Choroid plexus epithelial cell (primary cell): ENCODE results near the gene TPK1.

ENCODE experiments used
- DNase-seq: peaks from one replicate; pipeline ENCODE4 v3.0.0-alpha.2; 2010; ENCODE audit warnings: low read depth
- H3K4me3 ChIP-seq: 2 replicates; pipeline ENCODE4 v1.5.1; 2011; ENCODE audit warnings: low read depth, mild to moderate bottlenecking, control low read depth, low read length, moderate library complexity
- TF ChIP-seq, protein P1 (sequence below): conservative IDR thresholded peaks from 2 replicates; pipeline ENCODE4 v1.5.1; 2011; ENCODE audit warnings: low read depth, mild to moderate bottlenecking, control low read depth, inconsistent platforms, low read length, moderate library complexity

TPK1 gene

DNA sequence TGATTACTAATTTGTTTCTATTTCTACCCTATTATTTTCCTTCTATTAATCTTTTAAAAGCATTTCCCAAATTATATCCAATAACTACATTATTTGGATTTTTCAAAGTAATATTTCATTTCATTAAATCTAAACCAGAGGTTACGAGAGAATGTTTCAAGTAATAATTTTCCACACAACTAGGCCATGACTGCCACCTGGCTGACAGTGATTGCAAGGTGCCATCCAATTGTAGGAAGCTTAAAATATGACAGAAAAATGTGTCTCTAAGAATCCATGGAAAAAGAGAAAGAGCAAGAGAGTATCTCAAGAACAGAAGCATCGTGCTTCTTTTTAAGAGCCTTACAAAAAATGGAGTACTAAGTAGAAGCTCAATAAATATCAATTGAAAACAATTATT, 48.7 kb downstream of the TPK1 start:
- DNase-seq = peak; percentile 13
- TF ChIP-seq, protein P1, sequence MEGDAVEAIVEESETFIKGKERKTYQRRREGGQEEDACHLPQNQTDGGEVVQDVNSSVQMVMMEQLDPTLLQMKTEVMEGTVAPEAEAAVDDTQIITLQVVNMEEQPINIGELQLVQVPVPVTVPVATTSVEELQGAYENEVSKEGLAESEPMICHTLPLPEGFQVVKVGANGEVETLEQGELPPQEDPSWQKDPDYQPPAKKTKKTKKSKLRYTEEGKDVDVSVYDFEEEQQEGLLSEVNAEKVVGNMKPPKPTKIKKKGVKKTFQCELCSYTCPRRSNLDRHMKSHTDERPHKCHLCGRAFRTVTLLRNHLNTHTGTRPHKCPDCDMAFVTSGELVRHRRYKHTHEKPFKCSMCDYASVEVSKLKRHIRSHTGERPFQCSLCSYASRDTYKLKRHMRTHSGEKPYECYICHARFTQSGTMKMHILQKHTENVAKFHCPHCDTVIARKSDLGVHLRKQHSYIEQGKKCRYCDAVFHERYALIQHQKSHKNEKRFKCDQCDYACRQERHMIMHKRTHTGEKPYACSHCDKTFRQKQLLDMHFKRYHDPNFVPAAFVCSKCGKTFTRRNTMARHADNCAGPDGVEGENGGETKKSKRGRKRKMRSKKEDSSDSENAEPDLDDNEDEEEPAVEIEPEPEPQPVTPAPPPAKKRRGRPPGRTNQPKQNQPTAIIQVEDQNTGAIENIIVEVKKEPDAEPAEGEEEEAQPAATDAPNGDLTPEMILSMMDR = peak; percentile 35
- H3K4me3 ChIP-seq = no peak overlapping the region

DNA sequence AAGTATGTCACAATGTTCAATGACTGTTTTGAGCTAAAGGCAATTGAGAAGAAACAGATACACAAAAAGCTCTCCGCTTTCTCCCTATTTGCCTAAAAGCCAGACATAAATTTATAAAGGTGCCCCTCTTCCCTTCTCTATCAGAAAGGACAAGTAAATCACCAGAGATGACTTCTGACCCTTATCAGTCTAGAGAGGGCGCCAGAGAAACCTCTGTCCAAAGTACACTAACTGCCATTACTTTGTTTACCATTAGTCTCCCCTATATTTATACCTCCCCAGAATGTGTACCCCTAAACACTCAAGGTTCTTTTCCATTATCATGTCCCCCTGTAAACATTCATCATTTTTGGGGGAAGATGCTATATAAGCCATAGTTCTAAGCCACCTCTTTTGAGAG, 49.3 kb downstream of the TPK1 start:
- TF ChIP-seq, protein P1 = no peak
- peak; percentile 4 for DNase-seq
- no peak overlapping the region for H3K4me3 ChIP-seq

DNA sequence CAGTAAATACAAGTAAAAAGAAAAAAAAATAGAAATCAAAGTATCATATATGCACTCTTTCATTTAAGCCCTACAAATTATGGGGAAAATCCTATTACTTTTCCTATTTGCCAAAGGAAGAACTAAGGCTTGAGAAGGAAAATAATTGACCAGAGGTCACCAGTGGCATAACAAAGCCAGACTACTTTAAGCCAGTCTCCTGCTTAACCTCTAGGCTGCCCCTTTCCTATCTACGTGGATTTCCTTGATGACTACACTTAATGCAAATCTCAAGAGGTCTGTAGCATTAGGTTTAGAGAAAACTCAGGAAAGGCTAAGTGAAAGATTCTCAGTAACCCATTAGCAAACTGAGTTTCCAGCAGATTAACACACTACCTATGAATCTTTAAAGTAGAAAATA, 49.8 kb downstream of the TPK1 start:
- DNase-seq = no peak
- no peak overlapping the region for H3K4me3 ChIP-seq
- TF ChIP-seq, protein P1 = no peak

DNA sequence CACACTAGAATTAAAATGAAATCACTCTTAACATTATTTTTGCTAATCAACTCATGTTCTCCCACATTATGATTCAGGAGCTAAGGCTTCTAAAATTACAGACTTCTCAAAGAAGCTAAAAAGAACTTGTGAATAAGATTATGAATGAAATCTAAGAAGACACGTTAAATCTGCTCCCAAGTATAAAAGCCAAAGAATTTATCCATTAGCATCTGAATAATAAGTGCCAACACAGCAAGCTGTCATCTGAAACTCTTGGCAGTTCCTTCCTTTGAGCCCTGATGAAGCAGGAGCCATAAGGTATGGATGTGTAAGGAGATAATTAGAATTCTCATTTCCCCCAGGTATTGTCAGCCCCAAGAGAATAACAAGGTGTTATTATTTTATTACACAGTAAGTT, 50.3 kb downstream of the TPK1 start:
- no peak for DNase-seq
- no peak overlapping the region for H3K4me3 ChIP-seq
- TF ChIP-seq, protein P1 = no peak

DNA sequence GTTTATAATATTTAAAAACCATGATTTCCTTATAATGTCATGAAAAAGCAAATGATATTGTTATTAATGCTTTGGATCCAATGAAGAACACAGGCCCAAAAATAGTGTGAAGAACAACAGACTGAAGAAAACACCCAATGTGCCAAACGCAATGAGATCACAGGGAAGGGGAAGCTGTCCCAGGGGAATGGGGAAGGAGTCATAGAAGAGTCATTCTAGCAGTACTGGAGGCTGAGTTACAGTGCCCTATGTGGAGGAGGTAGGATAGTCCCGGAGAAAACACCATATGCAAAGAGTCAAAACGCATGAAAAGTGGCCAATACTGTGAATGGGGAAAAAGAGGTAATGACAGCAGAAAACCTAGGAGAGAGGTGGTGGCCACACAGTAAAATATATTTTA, 50.9 kb downstream of the TPK1 start:
- DNase-seq = peak; percentile 39
- TF ChIP-seq, protein P1 = no peak
- H3K4me3 ChIP-seq = no peak overlapping the region

DNA sequence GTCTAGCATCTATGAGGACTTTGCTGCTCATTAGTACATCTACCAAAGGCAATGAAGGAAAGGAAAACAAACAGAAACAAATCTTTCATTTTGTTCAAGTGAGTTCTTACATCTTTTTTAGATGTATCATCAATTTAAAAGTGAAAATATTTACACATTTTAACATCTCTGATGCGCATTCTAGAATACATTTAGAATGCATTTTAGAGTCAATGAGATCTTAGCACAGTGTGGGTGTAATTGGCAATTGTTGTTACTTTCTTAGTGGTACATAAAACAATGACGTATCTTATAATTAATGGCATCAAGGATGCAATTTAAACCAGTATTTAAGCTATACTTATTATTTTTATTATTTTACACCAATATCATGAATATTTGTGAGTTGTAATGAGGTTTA, 51.4 kb downstream of the TPK1 start:
- TF ChIP-seq, protein P1 = no peak
- no peak for DNase-seq
- H3K4me3 ChIP-seq = no peak overlapping the region

DNA sequence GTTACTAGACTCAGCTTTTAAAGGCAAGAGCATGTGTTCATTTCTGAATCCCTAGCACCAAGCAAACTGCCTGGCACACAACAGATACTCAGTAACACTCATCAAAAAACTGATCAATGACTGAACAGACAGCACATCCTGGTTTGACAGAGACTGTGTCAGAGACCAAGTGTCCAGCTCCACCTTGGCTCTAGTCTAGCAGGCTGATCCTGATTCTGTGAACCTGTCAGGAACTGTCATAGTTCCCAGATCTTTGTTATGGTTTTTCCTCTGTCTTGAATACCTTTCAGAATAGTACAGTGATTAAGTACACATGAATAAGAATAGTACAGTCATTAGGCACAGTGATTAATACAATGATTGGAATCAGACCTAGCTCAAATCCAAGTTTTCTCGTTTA, 53.0 kb downstream of the TPK1 start:
- TF ChIP-seq, protein P1 = no peak
- no peak overlapping the region for H3K4me3 ChIP-seq
- DNase-seq = no peak
